Lung microvascular endothelial cell (primary cell): ENCODE measurements around the gene GLTP. TPM values are rescaled to one million over a fixed set of nuclear protein-coding genes. Genes with fewer than 3 reads are reported as not detected.
"Not testable (repeated sequence)": the region's sequence is repeated elsewhere in the genome, so short reads cannot be mapped to it uniquely, and the experiment has no call there.

Source experiments
- DNase-seq, 2 donors: peaks; one replicate each; pipeline versions ENCODE4 v3.0.0 to v3.0.0-alpha.2; 2010; ENCODE audit warnings: low read depth in 2 of 2
- total RNA-seq: library from RNA; depleted of rRNA; stranded (reverse); fragments of >200 nt; gene quantifications from 2 replicates; pipeline ENCODE4 v1.2.1, GENCODE V29; 2014

Gene GLTP
- total RNA-seq, 1 donor from 2014 or later, result 44.6 TPM

- no peak for DNase-seq
Measured at GRCh38 chr12:109902891-109903418, 22.6 kb upstream of the GLTP start.

GRCh38 chr12:109900752-109901580 is 20.6 kb upstream of the GLTP start:
- peak in 1 of 2 donors; percentile 30 for DNase-seq

GRCh38 chr12:109899783-109900751 is 19.7 kb upstream of the GLTP start, which contains the start of gene TCHP:
TCHP (plus strand) TSS chr12:109900274; CDS start chr12:109903027, 2,753 bp downstream.
- DNase-seq, result peak; percentile 91 to 96

- not testable (repeated sequence) for DNase-seq
Measured at GRCh38 chr12:109899345-109899744, 19.0 kb upstream of the GLTP start.

GRCh38 chr12:109897029-109897428 is 16.7 kb upstream of the GLTP start:
- no peak for DNase-seq

GRCh38 chr12:109896188-109896587 is 15.8 kb upstream of the GLTP start:
- DNase-seq, result no peak

GRCh38 chr12:109894939-109895338 is 14.6 kb upstream of the GLTP start:
- DNase-seq, result no peak

- no peak for DNase-seq
Measured at GRCh38 chr12:109893261-109893995, 13.1 kb upstream of the GLTP start.

GRCh38 chr12:109892748-109893147 is 12.4 kb upstream of the GLTP start:
- no peak for DNase-seq

- DNase-seq, result no peak
Measured at GRCh38 chr12:109892165-109892715, 11.9 kb upstream of the GLTP start.

GRCh38 chr12:109891731-109892130 is 11.4 kb upstream of the GLTP start:
- not testable (repeated sequence) for DNase-seq

- DNase-seq, result no peak
Measured at GRCh38 chr12:109890620-109891170, 10.4 kb upstream of the GLTP start.

- DNase-seq, result peak; percentile 44 to 91
Measured at GRCh38 chr12:109888179-109889020, 8.1 kb upstream of the GLTP start.

GRCh38 chr12:109885616-109886015 is 5.3 kb upstream of the GLTP start:
- no peak for DNase-seq

- no peak for DNase-seq
Measured at GRCh38 chr12:109883461-109883860, 3.1 kb upstream of the GLTP start.

GRCh38 chr12:109881752-109882151 is 1.4 kb upstream of the GLTP start:
- no peak for DNase-seq

- no peak for DNase-seq
Measured at GRCh38 chr12:109880938-109881337, 597 bp upstream of the GLTP start.

GRCh38 chr12:109879351-109880042 is 844 bp downstream of the GLTP start:
- no peak for DNase-seq

- no peak for DNase-seq
Measured at GRCh38 chr12:109878749-109879148, 1.6 kb downstream of the GLTP start.
